Vagina (tissue), 2 donors: ENCODE results near the gene PARVG.

ENCODE experiments used
- CTCF ChIP-seq, 3 experiments: fragments of 450-650 bp in 2 of 3; fragments of 200-600 bp in 1 of 3; sonication (generic) in 1 of 3; IDR thresholded peaks; one replicate each; pipeline ENCODE4 v1.5.1; 2017 to 2019; ENCODE audit warnings: antibody characterized with exemption in 3 of 3, mild to moderate bottlenecking in 2 of 3, moderate library complexity in 2 of 3
- POLR2A ChIP-seq, 2 donors: fragments of 450-650 bp; IDR thresholded peaks; one replicate each; pipeline ENCODE4 v1.6.1; 2017; ENCODE audit warnings: antibody characterized with exemption in 2 of 2, mild to moderate bottlenecking in 2 of 2, moderate library complexity in 2 of 2
- POLR2AphosphoS5 ChIP-seq, 2 donors: sonication (generic); formaldehyde crosslinking; IDR thresholded peaks; one replicate each; pipeline ENCODE4 v1.9.0; 2017; ENCODE audit warnings: antibody characterized with exemption in 2 of 2, mild to moderate bottlenecking in 2 of 2, low read depth in 1 of 2; ENCODE audit not compliant: insufficient read depth in 1 of 2

- TF ChIP-seq POLR2A (IDR thresholded peaks at IDR 0.05) (no peak), CTCF (IDR thresholded peaks at IDR 0.05) (no peak), POLR2AphosphoS5 (IDR thresholded peaks at IDR 0.05; ENCODE audit: insufficient read depth in 1 of 2, low read depth in 1 of 2) (no peak)
These were observed 40.3 kb downstream of the PARVG start for GRCh38 chr22:44220727-44221680.
